Measurements from ENCODE around the gene ECEL1.

The ECEL1 gene

GRCh38 chr2:232482301-232483238 lies 5.1 kb downstream of the ECEL1 start:
- no peak for DNase-seq

- DNase-seq: no peak
Observed at GRCh38 chr2:232481322-232482140, 6.1 kb downstream of the ECEL1 start.

DNA sequence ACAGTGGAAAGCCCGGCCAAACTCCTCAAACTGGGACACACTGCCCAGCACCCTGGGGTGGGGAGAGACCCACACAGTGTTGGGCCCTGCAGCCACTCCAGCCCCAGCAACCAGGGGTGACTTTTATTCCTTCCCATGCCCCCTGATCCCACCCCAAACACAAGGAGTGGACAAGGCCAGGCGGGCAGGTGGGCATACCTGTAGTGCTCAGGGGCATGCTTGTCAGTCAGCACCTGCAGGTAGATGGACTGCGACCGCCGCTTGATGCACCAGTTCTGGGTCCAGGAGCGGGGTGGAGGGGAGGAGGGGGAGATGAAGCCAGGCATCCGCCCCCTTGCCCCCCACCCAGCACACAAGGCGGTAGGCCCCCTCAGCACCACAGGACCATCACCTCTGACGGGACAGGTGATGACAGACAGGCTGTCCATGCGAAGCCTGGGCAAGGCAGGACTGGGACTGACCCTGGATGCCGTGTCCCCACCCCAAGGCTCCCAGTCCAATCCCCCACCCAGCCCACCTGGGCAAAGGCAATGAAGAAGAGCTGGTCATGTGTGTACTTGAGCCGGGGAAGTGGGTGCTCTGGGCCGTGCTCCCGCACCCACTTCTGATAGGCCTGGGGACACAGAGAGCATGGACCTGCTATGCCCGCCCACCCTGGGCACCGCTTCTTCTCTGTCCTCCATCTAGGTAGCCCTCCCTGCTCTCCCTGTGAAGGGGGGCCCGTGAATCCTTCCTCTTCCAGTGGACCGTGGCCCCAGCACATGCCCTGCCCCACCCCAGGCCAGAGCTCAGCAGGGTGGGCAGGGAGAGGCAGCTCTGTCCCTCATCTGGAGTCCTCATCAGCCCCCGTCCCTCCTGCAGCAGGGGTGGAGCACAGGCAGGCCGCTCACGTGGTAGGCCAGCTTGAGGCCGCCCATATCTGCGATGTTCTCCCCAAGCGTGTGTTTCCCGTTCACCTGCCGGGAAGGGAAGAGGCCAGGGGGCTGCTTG lies 7.1 kb downstream of the ECEL1 start:
- no peak for DNase-seq

DNA sequence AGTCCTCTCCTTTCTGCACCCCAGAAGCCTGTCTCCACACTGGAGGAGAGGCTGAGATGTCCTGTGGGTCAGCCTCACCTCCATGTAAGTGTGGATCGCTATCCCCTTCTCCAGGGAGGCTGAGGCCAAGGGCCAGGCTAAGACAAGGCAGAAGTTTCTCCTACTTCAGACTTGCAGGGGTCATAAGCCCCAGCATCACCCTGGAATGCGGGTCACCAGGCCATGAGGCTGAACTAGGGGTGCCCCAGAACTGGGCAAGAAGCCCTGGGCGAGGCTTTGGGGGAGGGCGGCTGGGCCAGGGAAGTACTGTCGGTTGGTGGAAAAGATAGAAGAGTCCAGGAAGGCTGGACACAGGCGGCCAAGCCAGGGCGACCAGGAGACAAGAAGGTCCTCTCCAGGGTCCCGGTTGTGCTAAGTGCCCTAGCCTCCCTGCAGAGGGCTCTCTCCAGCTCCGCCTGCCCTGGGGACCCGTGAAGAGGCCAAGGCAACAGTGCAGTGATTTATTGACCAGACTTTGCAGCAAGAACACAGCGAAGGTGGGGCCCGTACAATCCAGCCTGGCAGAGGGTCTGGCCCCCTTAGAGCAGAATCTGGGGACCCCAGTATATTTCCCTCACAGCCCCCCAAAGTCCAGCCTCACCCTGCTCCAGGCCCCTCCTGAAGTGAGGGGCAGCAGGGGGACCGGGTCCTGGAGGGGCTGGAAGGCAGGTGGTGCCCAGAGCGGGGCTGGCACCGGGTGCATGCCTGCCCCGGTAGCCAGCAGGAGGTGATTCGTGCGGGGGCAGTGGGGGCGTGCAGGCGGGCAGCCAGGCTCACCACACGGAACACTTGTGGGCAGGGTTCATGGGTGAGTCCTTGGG lies 8.1 kb downstream of the ECEL1 start:
- DNase-seq: no peak

GRCh38 chr2:232478571-232479340 lies 8.9 kb downstream of the ECEL1 start:
- no peak for DNase-seq

DNA sequence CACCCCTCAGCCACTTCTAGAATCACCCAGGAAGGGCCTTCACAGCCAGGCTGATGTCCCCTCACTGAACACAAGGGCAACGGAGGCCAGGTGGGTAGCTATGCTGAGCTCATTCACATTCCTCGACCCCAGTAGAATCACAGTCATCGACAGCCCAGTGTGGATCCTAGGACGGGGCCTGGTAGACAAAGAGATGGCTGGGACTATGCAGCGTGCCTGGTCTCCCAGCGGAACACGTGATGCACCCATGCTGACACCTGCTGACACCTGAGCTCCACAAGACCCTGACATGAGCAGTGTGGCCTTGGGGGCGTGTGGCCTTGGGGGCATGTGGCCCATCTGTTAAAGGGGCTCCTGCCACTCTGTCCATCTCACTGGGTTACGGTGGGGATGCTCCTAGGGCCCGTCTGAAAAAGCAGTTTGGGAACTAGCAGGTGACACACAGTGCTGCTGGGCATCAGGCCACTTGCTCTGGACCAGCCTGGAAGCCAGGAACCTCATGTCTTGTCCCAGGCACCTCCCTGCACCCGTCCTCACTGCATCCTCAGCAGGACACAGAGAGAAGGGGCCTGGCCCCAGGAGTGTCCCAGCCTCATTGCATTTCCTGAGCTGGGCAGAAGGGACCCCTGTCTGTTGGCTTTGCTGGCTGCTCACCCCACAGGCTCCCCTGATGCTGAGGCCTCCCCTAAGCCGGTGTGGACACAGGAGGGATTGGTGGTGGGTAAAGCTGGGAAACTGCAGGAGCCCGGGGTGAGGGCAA lies 9.7 kb downstream of the ECEL1 start:
- no peak for DNase-seq

DNA sequence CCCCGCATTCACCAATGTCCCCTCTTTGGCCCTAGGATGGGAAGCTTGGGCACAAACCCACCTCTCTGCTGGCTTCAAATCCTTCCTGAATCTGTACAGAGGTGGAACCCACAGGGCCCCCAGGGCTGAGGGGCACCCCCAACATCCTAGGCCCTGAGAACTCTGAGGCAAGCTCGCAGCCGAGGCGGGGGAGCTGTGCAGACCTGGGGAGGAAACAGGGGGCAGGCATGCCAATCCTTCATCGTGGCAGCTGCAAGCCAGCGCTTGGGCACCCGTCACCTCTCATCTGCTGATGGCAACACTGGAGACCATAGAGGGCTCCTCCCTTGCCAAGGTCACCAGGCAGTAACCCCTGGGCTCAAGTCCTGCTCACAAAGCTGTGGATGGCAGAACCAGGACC lies 10.8 kb downstream of the ECEL1 start:
- DNase-seq: no peak

DNA sequence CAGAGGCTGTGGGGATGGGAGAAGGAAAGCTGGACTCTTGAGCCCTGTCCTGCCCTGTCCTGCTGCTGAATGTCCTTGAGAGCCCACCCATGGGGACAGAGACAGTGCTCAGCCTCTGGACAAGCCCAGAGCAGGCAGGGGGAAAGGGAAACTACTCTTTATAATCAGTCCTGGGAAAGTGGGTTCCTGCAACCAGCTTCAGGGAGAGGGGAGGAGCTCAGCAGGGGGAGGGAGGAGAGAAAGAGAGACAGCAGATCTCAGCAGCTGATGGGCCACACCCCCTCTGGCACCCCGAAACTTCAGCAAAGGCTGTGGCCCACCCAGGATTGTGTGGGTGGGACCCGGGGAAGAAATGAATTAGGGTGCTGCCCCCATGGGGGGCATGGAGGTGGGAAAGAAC lies 11.6 kb downstream of the ECEL1 start:
- DNase-seq: no peak

- DNase-seq: no peak
Observed at GRCh38 chr2:232473467-232473890, 14.2 kb downstream of the ECEL1 start.

- no peak for DNase-seq
Observed at GRCh38 chr2:232466221-232466620, 21.4 kb downstream of the ECEL1 start.

- DNase-seq: no peak
Observed at GRCh38 chr2:232465061-232465460, 22.6 kb downstream of the ECEL1 start.

DNA sequence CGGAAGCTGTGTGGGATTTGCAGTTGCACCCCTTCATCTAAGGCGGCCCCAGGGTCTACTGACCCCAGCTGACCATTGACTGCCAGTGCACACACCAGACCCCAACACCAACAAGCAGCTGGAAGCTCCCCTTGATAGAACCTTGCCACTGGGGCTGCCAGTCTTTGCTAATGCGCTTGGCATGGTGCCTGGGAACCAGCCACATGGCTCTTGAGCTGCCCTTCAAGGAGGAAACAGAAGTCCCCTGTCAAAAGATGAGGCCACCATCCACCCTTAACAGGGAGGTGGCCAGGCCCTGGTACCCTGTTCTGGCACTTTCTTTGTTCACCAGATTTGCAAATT lies 23.1 kb downstream of the ECEL1 start:
- DNase-seq: no peak

DNA sequence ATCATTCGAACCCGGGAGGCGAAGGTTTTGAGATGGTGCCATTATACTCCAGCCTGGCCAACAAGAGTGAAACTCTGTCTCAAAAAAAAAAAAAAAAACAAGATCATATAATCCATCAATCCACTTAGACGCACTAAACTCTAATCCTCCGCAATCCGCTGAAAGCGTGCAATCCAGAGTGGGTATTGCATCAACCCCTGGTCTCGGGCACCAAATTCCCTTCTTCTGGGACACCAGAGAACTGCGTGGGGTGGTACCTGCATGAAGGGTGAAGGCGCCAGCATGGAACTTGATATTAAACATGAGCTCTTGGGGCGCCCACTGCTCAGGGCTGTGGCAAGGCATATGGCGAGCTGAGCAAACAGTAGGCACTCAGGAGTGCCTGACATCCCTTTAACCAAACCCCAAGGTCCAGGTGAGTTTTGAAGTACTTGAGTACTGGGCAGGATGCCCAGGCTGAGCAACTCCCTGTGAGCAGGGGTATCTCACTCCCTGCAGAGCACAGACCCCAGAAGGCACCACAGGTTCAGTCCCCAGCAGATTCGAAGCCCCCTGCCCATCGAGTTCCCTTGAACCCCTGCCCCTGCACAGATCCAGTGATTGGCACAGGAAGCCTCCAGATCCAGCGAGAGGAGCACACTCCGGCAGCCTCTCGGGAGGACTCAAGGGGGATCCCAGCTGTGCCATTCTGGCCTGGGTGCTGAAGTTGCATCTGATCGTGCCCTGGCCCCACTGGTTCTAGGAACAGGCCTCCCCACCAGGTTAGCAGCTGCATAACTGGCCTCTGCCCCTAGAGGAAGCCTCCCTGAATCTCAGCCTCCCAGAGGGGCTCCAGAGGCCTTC lies 23.7 kb downstream of the ECEL1 start:
- DNase-seq: no peak

DNA sequence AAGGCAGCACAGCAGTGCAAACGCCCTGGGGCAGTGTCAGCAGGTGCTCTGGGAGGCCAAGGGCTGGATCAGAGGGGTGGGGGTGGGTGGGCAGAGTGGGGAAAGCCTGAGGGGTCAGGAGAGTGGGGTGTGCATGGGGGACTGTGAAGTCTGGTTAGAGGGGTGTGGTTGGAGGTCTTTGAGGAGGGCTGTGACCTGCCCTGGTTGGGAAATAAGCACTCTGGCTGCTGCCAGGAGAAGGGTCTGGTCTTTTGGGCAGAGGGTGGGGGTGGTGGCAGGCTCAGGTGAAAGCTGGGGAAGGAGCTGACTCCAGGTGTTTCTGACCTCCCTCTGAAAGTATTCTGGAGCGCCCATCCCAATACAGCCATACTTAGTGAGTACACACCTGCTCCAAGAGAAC lies 27.5 kb downstream of the ECEL1 start:
- DNase-seq: no peak

- no peak for DNase-seq
Observed at GRCh38 chr2:232459419-232460035, 28.1 kb downstream of the ECEL1 start.

- DNase-seq: no peak
Observed at GRCh38 chr2:232458661-232459418, 28.8 kb downstream of the ECEL1 start.

DNA sequence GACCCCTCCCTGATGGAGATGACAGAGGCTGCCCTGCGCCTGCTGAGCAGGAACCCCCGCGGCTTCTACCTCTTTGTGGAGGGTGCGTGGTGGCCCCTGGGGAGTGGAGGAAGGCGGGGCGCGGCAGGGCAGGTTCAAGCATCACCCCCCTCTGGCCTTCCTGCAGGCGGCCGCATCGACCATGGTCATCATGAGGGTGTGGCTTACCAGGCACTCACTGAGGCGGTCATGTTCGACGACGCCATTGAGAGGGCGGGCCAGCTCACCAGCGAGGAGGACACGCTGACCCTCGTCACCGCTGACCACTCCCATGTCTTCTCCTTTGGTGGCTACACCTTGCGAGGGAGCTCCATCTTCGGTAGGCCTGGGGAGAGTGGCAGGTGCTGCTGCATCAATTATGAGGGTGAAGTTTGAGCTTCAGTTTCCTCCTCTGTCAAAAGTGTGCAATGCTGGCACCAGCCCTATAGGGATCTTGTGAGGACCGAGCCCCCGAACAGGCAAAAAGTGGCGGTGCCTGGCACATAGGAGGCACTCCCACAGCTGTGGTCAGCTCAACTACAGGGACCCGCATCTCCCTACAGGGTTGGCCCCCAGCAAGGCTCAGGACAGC lies 29.5 kb downstream of the ECEL1 start:
- no peak for DNase-seq

All from activated CD4-positive, alpha-beta T cell treated with anti-CD3 and anti-CD28 coated beads for 48 hours (primary cell).